Stimulated activated CD8-positive, alpha-beta memory T cell treated with anti-CD3 and anti-CD28 coated beads, Interleukin-4, amount 100 ng/mL, for 48 hours (primary cell): ENCODE measurements around the gene BANP.

Source experiments
- DNase-seq: peaks from one replicate; pipeline ENCODE4 v3.0.0-alpha.2; 2020

The BANP gene

DNA sequence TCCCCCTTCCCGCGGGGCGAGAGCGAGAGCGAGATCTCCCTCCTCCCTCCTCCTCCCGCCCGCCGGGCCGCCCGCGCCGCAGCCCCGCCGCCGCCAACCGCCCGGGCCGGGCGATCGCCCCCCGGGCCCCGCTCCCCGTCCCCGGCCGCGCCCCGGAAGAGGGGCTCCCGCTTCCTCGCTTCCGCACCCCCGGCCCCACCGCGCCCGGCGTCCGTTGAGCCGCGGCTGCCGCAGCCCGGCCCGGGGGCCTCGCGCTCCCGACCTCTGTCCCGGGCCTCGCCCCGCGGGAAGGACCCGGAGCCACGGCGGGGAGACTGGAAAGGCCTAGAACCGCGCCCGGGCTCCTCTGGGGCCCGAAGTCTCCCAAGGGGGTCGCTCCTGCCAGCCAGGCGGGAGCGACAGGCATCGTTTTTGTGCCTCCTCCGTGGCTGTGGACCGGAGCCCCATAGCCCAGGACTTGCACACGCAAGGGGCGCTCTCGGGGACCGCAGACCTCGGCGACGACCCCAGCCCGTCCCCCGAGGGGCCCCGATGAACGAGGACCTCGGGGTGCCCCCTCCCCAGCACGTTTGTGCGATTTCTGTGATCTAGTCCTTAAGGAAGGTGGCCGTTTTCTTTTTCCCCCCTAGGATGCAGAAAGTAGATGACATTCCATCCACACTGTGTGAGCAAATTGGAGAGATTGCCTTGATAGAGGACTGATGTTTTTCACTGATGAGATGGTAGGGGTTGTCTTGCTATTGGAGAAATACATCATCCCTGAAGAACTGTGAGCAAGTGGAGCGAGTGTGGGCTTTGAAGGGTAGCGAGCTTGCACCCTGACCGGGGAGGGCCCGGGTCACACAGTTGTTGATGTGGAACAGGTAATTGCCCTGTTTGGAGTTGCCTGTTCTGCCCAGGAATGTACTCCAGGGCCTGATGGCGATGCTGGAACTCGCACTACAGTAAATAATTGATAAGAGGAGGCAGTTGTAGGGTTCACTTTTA is 611 bp downstream of the BANP start:
- DNase-seq = no peak

DNA sequence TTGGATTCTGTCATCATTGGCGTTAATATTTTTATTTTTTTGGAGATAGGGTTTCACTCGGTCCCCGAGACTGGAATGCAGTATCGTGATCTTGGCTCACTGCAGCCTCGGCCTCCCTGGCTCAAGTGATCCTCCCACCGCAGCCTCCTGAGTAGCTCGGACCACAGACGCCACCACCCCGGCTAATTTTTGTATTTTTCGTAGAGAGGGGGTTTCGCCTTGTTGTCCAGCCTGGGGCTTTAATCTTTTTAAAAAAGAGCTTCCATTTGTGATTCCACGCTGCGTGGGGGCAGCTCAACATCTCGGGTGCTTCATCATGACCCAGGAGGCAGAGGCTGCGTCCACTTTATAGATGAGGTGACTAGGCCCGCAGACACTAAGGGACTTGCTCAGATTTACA is 1.5 kb downstream of the BANP start:
- DNase-seq = no peak

DNA sequence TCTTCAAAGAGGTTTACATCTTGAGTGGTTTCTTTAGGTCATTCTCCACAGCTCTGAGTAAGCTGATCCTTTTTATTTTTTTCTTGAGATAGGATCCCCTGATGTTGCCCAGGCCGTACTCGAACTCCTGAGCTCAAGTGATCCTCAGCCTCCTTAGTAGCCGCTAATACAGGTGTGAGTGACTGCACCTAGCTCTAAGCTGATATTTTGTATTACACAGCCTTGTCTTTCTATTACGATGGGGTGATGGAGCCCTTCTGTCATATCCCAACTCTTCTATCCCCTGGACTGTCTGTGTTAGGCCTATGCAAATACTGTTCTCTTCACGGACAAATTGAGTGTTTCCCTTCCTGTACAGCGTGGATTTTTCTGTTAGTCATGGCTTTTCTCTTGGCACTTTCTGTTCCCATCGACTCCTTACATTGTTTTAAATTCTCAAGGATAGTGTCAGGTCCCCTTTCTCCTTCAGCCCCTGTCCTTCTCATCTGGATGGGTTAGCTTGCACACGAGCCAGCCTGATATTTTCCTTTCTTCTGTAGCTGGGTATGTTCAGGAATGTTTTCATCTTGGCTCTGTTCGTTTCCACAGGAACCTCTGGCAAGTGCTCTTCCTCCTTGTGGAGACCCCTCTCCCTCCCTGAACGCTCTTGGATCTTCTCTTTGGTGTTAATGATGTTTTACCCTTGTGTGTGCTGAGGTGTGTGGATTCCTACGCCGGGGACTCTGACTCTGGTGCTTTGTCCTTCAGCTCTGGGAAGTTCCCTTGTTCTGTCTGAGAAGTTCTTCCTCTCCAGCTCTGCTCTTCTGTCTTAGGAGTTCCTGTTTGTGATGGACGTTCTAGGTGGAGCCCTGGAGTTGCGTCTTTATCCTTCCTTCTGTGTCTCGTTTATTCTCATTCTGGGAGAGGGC is 2.3 kb downstream of the BANP start:
- no peak for DNase-seq

DNA sequence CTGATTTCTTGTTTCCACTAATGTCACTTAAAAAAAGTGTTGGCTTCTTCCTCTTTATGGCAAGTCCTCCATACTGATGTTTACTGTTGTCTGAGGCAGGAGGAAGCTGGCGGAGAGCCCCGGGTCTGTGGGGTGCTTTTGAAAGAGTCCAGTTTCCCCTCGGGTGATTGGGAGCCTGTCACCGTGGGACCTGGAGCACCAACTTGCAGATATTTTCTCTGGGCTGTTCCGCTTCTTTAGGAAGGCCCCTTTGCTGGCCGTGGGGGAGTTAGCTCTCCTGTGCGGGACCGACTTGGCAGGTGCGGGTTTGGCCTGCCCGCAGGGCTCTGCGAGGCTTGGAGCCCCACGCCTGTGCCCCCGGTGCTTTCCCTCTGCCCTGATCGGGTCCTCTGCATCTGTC is 3.1 kb downstream of the BANP start:
- DNase-seq = no peak

- DNase-seq = no peak
Observed at GRCh38 chr16:87954826-87955225, 3.6 kb downstream of the BANP start.

DNA sequence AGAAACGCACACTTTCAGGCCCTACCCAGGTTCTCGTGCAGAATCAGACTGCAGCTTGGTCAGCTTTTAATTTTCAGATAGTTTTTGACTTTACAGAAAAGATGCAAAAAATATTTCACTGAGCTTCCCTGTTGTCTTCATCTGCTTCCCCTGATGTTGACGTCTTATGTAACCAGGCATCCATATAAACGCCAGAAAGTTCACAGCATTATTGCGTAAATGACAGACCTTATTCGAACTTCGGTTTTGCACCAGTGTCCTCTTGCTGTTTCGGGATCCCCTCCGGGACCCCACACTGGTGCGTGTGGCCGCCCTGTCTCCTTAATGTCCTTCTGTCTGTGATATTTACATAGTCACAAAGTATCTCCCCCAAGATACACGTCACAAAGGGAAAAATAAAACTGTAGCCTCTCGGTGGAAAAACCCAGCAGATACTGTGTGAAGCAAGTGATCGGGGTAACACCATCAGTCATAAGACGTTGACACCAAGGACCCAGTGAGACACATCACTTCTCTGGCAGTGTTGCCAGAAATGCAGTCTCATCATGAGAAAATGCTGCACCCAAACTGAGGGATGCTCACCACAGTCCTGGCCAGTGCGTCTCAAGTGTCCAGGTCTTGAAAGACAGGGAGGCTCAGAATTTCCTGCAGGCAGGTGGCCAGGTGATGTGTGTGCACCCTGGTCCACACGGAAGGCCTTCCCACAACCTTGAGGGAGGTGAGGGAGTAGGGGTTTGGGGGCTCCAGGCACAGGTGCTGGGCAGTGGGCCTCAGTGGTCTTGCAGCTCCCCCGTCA is 4.3 kb downstream of the BANP start:
- DNase-seq = no peak

DNA sequence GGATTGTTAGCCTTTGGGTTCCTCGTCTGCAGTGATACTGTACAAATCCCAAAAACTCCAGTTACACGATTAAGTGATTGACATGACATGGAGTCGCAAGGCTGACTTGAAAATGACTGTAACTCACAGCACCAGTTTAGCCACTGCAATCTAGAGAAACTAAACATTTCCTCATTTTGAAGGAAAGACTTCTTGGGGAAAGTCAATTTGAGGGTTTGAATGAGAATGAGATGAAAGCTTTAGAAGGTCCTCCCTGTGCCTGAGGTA is 4.8 kb downstream of the BANP start:
- DNase-seq = no peak

DNA sequence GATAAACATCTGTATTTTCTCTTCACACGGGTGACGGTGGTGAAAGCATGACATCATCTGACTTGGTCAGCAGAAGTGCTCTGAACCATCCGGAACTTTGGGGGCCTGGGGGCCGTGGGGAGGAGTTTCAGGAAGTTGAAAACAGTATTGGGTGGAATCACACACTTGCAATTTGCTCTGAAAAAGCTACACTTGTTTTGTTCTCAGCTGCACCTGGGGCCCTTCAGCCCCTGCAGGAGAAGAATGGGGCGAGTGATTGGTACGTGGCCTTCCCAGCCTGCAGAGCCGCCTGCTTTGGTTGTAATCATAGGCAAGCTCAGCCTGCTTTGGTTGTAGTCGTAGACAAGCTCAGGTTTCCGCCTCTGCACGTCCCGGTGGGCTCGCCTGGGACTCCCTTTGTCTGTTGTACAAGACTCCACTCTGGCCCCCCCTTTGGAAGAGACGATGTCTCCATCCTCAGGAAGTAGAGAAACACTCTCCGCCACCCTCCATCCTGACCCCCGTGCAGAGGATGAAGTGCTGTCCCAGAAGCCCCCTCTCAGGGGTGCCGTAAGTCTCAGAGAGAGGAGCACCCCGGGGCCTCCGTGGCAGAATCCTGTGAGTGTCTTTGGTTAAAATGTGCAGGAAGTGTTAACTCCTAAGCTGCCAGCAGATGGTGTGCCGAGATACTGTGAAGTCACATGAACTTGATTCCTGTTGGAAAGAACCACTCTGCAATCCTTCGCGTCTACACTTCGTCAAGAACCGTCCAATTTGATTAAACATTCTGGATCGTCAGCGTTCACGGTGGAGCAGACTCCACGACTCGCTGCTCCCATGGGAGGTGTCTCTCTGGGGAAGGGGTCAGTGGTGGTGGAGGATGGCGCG is 5.4 kb downstream of the BANP start:
- peak; percentile 85 for DNase-seq

DNA sequence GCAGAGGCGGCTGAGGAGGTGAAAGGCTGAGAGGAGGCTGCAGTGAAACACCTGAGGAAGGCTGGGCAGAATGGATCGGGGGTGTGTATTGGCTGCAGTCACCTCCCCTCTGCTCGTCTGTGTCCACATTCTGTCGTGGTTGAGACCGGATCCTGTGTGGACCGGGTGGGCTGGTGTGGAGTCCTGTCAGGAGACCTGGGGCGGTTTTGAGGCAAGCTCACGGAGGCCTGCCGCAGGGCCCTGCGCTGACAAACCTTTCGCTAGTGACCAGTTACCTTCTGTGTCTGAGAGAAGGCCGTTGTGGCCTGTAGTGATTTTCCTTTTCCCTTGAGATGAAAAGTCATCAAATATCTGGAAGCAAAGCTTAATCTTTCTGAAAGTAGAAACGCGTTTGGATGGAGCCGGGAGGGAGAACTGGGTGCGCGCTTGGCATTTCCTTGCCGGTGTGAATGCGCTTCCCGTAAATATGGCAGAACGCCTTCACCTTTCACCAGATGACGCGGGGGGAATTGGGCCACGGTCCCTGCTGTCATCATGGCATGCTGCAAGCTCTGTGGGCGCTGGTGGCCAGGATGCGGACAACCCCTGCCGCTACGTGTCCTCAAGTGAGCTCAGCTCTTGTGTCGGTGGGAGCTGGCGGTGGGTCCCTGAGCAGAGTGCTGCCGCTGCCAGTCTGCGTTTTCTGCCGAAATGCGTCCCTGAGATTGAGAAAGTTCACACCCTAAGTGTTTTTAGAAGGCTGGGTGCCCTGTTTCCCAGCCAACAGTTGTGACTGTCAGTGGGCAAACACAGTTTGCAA is 6.3 kb downstream of the BANP start:
- DNase-seq = no peak

DNA sequence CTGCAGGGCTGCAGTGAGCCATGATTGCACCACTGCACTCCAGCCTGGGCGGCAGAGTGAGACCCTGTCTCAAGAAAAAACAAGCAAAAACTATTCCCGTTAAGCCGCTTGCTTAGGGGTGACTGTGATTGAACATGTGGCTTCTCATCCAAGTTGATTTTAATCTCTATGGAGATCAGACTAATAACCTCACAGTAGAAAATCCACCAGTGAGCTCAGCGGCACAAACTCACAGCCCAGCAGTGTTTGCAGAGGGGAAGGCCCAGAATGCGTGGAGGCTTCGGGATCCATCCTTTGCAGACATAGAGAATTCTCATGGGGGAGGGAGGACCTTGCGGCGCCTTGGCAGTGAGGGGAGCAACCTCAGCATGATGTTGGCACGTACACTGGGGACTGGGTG is 7.4 kb downstream of the BANP start:
- DNase-seq = no peak

DNA sequence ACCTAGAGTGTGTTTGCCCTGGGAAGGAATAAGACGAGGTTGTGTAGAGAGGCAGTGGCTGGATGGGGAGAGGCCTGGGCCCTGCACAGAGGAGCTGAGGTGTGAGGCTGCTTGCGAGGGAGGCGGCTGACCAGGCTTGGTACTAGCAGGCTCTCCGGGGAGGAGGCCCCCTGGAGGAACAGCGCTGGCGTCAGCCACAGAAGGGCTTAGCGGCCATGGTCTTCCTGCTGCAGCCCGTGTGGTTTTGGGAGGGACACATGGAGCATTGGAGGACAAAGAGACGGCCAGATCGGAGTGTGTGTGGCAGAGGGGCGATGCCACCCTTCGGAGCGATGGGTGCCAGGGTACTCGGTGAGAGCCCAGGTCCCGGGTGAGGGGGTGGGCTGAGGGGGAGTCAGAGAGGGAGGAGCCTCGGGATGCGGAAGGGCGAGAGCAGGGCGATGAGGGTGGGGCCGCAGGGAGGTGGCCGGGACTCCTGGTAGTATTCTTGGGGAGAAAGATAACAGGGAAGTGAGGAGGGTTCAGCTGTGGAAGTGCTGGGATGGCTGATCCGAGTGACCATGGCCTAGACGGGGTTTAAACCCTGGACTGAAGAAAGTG is 8.3 kb downstream of the BANP start:
- DNase-seq = no peak

- DNase-seq = no peak
Observed at GRCh38 chr16:87960296-87960695, 9.1 kb downstream of the BANP start.

DNA sequence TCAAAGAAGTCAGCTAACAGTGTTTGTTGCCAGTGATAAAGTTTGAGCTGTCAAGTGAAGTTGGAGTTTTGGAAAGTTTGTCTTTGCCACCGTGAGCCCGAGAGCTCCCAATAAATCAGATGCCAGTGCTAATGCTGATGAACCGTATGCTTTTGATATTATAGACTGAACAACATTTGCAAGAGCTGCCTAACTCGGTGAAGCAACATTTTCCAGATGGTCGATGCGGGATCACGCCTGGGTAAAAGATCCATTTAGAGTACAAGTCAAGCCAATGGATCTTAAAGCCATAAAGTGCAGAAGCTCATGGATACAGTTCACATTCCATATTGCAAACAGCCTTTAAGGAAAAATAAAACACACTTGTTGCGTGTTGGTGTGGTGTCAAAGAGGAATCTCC is 9.6 kb downstream of the BANP start:
- no peak for DNase-seq

GRCh38 chr16:87961623-87962022 is 10.4 kb downstream of the BANP start:
- DNase-seq = no peak

- peak; percentile 77 for DNase-seq
Observed at GRCh38 chr16:87963400-87963799, 12.2 kb downstream of the BANP start.

- no peak for DNase-seq
Observed at GRCh38 chr16:87964049-87964659, 12.9 kb downstream of the BANP start.

- no peak for DNase-seq
Observed at GRCh38 chr16:87965417-87965816, 14.2 kb downstream of the BANP start.

DNA sequence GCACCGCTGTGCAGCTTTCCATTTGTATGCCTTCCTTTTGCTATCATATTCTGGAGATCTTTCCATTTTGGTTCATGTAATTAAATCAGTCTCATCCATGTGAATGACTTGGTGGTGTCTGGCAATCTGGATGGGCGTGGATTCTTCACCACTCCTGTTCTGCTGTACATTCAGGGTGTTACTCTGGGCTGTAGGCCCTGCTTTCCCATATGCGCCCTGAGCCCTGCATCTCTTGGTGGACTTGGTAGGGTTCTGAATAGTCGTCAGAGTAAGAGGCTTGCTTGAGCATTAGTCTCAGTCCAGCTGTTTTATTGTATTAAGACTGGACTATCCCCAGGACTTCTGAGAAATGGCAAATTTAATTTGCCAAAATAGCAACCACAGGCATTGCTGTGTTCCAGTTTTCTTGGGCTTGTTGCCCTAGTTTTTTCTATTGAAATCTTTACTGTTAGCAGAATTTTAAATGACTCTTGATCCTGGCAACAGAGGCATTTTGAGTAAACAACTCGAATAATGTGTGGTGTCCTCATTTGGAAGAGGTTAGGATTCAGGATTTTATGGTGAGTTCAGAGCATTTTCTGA is 14.9 kb downstream of the BANP start:
- DNase-seq = no peak

DNA sequence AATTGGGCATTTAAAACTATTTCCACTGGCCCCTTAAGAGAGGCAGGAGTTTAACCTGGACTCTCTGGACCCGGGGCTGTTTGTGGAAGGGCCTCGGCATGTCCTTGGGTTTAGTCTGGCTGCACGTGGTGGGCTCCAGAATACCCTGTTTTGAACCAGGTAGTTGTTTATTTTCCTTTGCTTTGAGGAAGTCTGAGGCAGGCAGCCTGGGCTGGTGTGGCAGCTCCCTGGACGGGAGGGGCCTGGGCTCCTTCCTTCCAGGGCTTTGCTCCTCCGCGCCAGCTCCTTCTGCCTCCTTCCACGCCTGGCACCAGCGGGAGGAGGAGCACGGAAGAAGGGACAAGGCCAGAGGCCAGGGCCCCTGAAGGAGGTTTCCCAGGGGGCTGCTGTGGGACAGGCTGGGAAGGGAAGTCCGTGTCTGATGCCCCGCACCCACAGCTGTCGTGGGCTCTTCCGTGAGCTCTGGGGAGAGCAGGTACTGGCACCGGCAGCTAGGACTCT is 15.5 kb downstream of the BANP start:
- DNase-seq = no peak

- no peak for DNase-seq
Observed at GRCh38 chr16:87968541-87968940, 17.3 kb downstream of the BANP start.
